GM23338 (cell line): ENCODE data around the gene VAMP8. TPM values are rescaled to one million over a fixed set of nuclear protein-coding genes. Genes with fewer than 3 reads are reported as not detected.

Experiments used
- ATAC-seq: fragments of 200-7000 bp; cut with Tn5 transposase; 3 replicates; pipeline ENCODE4 v1.9.1; 2020
- DNase-seq: peaks from one replicate; pipeline ENCODE4 v3.0.0-alpha.2; 2015; ENCODE audit warnings: low spot score
- H2AFZ ChIP-seq: fragments of 200-600 bp; sonication (generic); 2 replicates; pipeline ENCODE4 v1.8.0; 2016; ENCODE audit warnings: antibody characterized with exemption, mild to moderate bottlenecking, moderate library complexity
- H3F3A ChIP-seq: fragments of 200-600 bp; sonication (generic); replicated peaks from 2 replicates; pipeline ENCODE4 v1.8.0; 2017; ENCODE audit warnings: antibody characterized with exemption, mixed run types, low read depth
- H3K27ac ChIP-seq: fragments of 200-600 bp; sonication (generic); 2 replicates; pipeline ENCODE4 v1.6.1; 2016; ENCODE audit warnings: low read depth
- H3K27me3 ChIP-seq: fragments of 200-600 bp; sonication (generic); 2 replicates; pipeline ENCODE4 v1.8.0; 2016; ENCODE audit warnings: mild to moderate bottlenecking, mixed run types, moderate library complexity; ENCODE audit not compliant: insufficient read depth
- H3K36me3 ChIP-seq: fragments of 200-600 bp; sonication (generic); 2 replicates; pipeline ENCODE4 v1.8.0; 2016; ENCODE audit warnings: mild to moderate bottlenecking; ENCODE audit not compliant: insufficient read depth
- H3K4me1 ChIP-seq: fragments of 200-600 bp; sonication (generic); 2 replicates; pipeline ENCODE4 v1.8.0; 2016; ENCODE audit warnings: mild to moderate bottlenecking, moderate library complexity; ENCODE audit not compliant: insufficient read depth
- H3K4me2 ChIP-seq: fragments of 200-600 bp; sonication (generic); 2 replicates; pipeline ENCODE4 v1.7.1; 2017; ENCODE audit warnings: mixed run types
- H3K4me3 ChIP-seq: fragments of 200-600 bp; sonication (generic); 2 replicates; pipeline ENCODE4 v1.6.1; 2016; ENCODE audit warnings: mixed run types
- H3K79me2 ChIP-seq: fragments of 200-600 bp; sonication (generic); replicated peaks from 2 replicates; pipeline ENCODE4 v1.8.0; 2017; ENCODE audit warnings: mild to moderate bottlenecking; ENCODE audit not compliant: insufficient read depth
- H3K9me2 ChIP-seq: fragments of 200-600 bp; sonication (generic); 2 replicates; pipeline ENCODE4 v1.8.0; 2017; ENCODE audit not compliant: insufficient read depth
- H4K20me1 ChIP-seq: fragments of 200-600 bp; sonication (generic); replicated peaks from 2 replicates; pipeline ENCODE4 v1.8.0; 2017; ENCODE audit warnings: mild to moderate bottlenecking; ENCODE audit not compliant: insufficient read depth
- H3K27ac Mint-ChIP-seq: 2 replicates; pipeline ENCODE4 v1.8.0; 2020; ENCODE audit warnings: inconsistent platforms, mild to moderate bottlenecking, moderate library complexity, mixed read lengths
- H3K27me3 Mint-ChIP-seq: 3 replicates; pipeline ENCODE4 v1.8.0; 2022; ENCODE audit warnings: low read depth, mild to moderate bottlenecking, moderate library complexity, mixed read lengths, inconsistent platforms; ENCODE audit not compliant: insufficient read depth, poor library complexity
- H3K36me3 Mint-ChIP-seq: 3 replicates; pipeline ENCODE4 v1.8.0; 2021; ENCODE audit warnings: low read depth, mild to moderate bottlenecking, inconsistent platforms, moderate library complexity, mixed read lengths
- H3K4me1 Mint-ChIP-seq: 3 replicates; pipeline ENCODE4 v1.8.0; 2020; ENCODE audit warnings: mild to moderate bottlenecking, inconsistent platforms, mixed read lengths
- H3K4me3 Mint-ChIP-seq: 3 replicates; pipeline ENCODE4 v1.8.0; 2021; ENCODE audit warnings: moderate library complexity, mild to moderate bottlenecking, inconsistent platforms, mixed read lengths
- H3K9me3 Mint-ChIP-seq: 3 replicates; pipeline ENCODE4 v1.8.0; 2020; ENCODE audit warnings: moderate library complexity, mild to moderate bottlenecking, inconsistent platforms, mixed read lengths
- JUNB ChIP-seq: IDR thresholded peaks from one replicate; pipeline ENCODE4 v1.6.1; 2016; ENCODE audit warnings: antibody characterized with exemption; ENCODE audit not compliant: unreplicated experiment
- POLR2AphosphoS5 ChIP-seq: IDR thresholded peaks from 2 replicates; pipeline ENCODE4 v1.6.1; 2016; ENCODE audit warnings: antibody characterized with exemption, low read depth
- REST ChIP-seq: IDR thresholded peaks from one replicate; pipeline ENCODE4 v1.6.1; 2018; ENCODE audit warnings: antibody characterized with exemption; ENCODE audit not compliant: unreplicated experiment
- STAT1 ChIP-seq: IDR thresholded peaks from one replicate; pipeline ENCODE4 v1.6.1; 2016; ENCODE audit warnings: antibody characterized with exemption; ENCODE audit not compliant: unreplicated experiment
- ZNF114 ChIP-seq: fragments of 250-450 bp; sonication (Bioruptor Pico); IDR thresholded peaks from 2 replicates; pipeline ENCODE4 v1.5.0; 2020; ENCODE audit warnings: mild to moderate bottlenecking, moderate library complexity
- ZNF331 ChIP-seq: fragments of 250-450 bp; sonication (Bioruptor Pico); IDR thresholded peaks from 2 replicates; pipeline ENCODE4 v1.5.0; 2020; ENCODE audit warnings: low read depth, mild to moderate bottlenecking, moderate library complexity
- polyA plus RNA-seq: library from polyadenylated mRNA; unstranded; fragments of >200 nt; fragmentation: Nextera tagmentation; extraction: Ambion mirVana; gene quantifications from 2 replicates; pipeline ENCODE4 v1.2.1, GENCODE V29; 2016
- total RNA-seq: library from RNA; depleted of rRNA; stranded (reverse); fragments of >200 nt; shearing (Covaris generic); gene quantifications from 2 replicates; pipeline ENCODE4 v1.2.3, GENCODE V29; 2014
- TF ChIP-seq, protein P1 (sequence below): IDR thresholded peaks from 2 replicates; pipeline ENCODE4 v1.6.1; 2016; ENCODE audit warnings: antibody characterized with exemption

Gene VAMP8
- total and polyA plus RNA-seq, 2 experiments from 2014 or later, result 16.3 to 71.7 TPM

DNA sequence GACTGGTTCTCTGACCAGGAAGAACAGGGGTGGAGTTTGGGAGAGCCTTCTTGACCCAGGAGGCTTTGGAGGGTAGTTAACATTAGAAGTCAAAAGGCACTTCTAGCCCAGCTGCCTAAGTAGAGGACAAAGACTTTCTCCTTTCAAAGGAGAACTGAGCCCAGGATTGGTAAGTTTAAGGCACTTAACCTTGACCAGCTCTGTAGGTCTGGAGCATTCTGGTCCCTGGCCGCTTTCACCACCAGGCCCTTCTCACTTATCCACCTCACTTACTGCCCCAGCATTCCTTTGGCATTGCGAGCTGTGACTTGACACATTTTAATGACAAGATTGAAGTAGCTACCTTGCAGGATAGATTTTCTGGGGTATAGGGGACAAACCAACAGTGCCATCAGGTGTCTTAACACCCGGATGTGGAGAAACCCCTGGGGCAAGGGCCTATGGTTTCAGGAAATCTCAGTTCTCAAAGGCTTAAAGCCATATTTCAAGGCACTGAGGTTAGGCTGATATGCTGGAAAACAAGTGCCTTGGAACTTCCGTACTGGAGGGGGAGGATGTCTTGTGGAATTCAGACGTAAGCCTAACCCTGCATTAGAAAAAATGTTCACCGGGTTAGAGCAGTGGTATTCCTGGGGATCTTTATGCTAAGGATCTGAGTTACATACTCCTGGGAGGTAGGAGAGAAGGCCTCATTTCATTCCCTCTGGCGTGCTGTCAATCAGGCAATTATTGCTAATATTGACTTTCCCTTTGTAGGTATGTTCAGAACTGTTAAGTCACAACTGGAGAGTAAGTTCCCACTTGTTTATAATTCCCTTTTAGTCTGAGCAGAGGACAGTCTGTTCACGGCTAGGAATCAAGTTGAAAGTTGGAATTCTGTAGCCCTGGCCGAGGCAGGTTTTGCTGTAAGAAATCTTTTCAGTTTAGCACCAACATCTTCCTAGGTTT is 30.2 kb downstream of the VAMP8 start (continued):
- TF ChIP-seq REST (no peak), ZNF331 (no peak), POLR2AphosphoS5 (no peak), STAT1 (no peak)
- TF ChIP-seq, protein P1, sequence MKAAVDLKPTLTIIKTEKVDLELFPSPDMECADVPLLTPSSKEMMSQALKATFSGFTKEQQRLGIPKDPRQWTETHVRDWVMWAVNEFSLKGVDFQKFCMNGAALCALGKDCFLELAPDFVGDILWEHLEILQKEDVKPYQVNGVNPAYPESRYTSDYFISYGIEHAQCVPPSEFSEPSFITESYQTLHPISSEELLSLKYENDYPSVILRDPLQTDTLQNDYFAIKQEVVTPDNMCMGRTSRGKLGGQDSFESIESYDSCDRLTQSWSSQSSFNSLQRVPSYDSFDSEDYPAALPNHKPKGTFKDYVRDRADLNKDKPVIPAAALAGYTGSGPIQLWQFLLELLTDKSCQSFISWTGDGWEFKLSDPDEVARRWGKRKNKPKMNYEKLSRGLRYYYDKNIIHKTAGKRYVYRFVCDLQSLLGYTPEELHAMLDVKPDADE, result no peak

DNA sequence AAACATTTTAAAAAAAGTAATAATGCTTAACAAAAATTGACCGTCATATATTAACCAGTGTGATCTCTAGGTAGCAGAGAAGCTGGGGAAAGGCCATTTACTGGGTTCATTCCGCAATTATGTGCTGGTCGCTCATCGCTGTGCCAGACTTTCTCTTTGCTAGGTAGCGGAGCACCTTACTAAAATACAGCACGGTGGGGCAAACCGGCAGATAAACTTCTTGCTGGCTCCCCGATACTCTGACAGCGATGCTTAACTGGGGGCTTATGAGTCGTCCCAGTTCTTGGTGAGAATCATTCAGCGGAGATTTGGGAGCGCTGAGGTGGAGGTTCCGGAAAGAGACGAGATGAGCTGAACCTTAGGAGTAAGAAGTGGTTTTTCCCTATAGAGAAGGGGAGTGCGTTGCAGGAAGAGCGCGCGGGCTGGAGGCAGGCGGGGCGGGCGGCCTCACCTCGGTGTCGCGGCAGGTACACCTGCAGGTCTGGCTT is 33.9 kb downstream of the VAMP8 start:
- H3K4me2 ChIP-seq, result peak overlapping the region; percentile 100
- Mint-ChIP-seq H3K27me3 (peaks cover 7% of the 10 kb centered on the region), H3K4me3 (peak overlapping the region; percentile 96), H3K27ac (peak overlapping the region; percentile 84), H3K9me3 (no peaks in the 10 kb centered on the region), H3K4me1 (peaks cover 9% of the 10 kb centered on the region), H3K36me3 (peaks cover 36% of the 10 kb centered on the region)
- DNase-seq, result no peak
- H3K27ac ChIP-seq, result peak overlapping the region; percentile 86
- no peaks in the 10 kb centered on the region for H3K9me2 ChIP-seq
- TF ChIP-seq ZNF114 (CRISPR knock-in tag) (no peak), STAT1 (no peak), JUNB (no peak)
- TF ChIP-seq, protein P1, result no peak
- H2AFZ ChIP-seq, result peak overlapping the region; percentile 72
- H3K36me3 ChIP-seq, result 0 out of 2 replicates have a peak, but pooled peaks cover 3% of the 10 kb centered on the region
- H4K20me1 ChIP-seq, result peaks cover 18% of the 10 kb centered on the region
- H3F3A ChIP-seq, result peaks cover 21% of the 10 kb centered on the region; the same call in 1 of the 2 replicates
- H3K4me1 ChIP-seq, result peaks cover 3% of the 10 kb centered on the region; the same call in 1 of the 2 replicates
- no peaks in the 10 kb centered on the region for H3K27me3 ChIP-seq
- ATAC-seq, result no peak
- peak overlapping the region; percentile 99 for H3K4me3 ChIP-seq
- H3K79me2 ChIP-seq, result peaks cover 15% of the 10 kb centered on the region
